NCI-H2196 treated with DMSO at 0.1 percent for 48 hours (cell line): ENCODE measurements around the gene RRBP1.
"Not testable (repeated sequence)": the region's sequence is repeated elsewhere in the genome, so short reads cannot be mapped to it uniquely, and the experiment has no call there.

Experiments used
- DNase-seq: peaks from one replicate; lab custom pipeline; 2025; ENCODE audit not compliant: unreplicated experiment; lab: John Stamatoyannopoulos, UW

Gene RRBP1

GRCh38 chr20:17710379-17711266 is 28.6 kb upstream of the RRBP1 start:
- no peak for DNase-seq

GRCh38 chr20:17709361-17710293 is 27.6 kb upstream of the RRBP1 start:
- no peak for DNase-seq

DNA sequence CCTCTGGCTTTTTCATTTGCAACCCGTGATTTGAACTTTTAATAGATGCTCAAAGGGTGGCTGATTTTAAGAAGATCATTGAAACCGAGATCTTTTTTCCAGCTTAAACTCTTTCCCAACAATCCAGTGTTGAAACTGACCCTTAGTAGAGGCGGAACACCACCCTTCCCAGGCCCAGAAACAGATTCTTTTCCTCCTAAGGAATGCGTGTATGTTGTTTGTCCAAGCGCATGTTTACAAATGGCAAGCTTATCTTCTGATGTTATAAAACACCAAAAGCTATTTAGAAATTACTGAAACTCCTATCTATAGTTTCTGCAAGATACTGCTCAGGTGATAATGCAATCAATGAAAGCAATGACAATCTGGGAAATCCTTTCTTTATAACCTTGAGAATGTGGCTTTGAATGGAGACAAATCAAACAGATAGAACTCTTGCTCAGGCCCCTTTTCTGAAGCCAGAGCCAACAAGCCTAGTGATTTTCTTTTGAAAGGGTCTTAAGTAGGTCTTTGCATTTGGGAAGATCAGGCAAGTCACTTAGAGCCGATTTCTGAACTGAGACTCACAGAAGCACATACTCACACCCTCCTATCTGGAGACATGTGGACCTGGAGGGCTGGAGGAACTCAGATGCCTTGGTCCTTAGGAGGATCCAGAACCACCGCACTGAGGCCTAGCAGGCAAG is 26.8 kb upstream of the RRBP1 start:
- DNase-seq: no peak

DNA sequence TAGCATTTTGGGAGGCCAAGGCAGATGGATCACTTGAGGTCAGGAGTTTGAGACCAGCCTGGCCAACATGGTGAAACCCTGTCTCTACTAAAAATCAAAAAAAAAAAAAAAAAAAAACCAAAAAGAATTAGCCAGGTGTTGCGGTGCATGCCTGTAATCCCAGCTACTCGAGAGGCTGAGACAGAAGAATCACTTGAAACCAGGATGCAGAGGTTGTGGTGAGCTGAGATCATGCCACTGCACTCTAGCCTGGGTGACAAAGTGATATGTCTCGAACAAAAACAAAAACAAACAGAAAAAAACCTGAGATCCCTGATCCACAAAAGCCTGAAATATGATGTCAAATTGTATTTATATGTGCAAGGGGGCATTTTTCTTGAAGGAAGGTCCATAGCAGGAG is 25.9 kb upstream of the RRBP1 start:
- not testable (repeated sequence) for DNase-seq

GRCh38 chr20:17706632-17707031 is 24.6 kb upstream of the RRBP1 start:
- DNase-seq: no peak

DNA sequence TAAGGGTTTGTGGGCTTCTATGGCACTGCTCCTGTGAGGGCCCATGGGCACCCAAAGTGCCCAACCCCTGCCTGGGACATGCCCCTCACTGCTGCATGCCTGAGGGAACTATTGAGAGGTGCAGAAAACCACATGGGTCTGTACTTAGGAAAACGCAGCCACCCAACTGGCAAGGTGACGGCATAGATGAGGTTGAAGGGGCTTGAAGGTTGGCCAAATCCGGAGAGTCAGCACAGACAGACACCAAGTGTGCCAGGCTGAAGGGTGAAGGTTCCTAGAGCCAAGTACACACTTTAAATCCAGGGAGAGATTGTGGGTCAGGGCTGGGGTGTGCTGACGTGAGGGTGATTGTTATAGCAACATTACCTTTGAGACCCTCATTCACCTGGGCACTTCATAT is 23.9 kb upstream of the RRBP1 start:
- no peak for DNase-seq

GRCh38 chr20:17704589-17705317 is 22.7 kb upstream of the RRBP1 start:
- no peak for DNase-seq

DNA sequence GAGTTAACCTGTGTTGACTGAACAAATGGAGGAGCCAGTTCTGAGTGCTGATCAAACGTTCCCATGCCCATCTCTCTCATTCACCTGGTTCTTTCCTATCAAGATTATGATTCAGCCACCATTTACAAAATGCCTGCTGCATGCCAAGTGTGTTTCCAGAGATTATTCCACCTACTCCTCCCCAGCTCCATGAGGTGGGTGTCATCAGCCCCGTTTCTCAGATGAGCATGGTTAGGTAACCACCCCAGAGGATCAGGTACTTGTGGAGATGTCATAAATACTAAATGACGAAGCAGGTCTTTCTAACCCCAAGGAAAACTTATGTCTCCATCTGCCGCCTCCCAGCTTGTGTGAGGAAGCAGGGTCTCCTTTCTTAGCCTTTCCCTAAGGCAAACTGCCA is 19.8 kb upstream of the RRBP1 start:
- DNase-seq: no peak

DNA sequence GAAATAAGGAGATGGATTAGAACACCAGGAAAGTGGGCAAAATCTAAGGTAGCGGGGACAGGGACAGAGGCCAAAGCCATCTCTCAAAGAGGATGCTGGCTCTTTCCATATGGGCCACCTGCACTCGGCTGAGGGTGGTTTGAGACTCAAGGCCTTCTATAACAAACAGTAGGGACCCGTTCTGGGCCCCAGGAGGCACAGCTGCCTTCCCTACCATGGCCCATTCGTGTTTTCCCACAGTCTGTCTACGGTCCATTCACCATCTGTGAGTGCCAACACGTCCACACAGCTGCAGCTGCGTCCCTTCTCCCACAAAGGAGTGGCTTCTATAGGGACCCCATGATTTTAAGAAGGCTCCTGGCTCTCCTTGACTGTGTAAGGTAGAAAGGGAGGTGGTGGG is 18.6 kb upstream of the RRBP1 start:
- DNase-seq: no peak

- no peak for DNase-seq
Observed at GRCh38 chr20:17699931-17700351, 17.9 kb upstream of the RRBP1 start, which contains the start of gene BANF2. BANF2 (plus strand) TSS chr20:17699966; CDS start chr20:17725026, 25,060 bp downstream.

DNA sequence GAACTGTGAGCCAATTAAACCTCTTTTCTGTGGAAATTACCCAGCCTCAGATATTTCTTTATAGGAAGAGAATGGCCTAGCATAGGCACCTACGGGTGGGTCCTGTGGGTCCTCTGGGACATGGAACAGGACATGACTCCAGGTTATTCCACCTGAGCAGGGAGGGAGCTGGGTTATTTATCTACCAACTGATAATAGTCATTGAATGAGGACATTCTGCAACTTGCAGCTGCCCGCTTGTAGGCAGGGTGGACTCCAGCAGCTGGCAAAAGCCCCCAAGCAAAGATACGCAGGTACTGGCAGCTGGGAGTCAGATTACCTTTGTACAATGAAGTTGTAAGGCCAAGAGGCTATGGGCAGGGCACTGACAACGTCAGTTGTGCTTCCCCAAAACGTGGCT is 16.3 kb upstream of the RRBP1 start:
- DNase-seq: no peak

- DNase-seq: no peak
Observed at GRCh38 chr20:17697171-17697570, 15.1 kb upstream of the RRBP1 start.

- no peak for DNase-seq
Observed at GRCh38 chr20:17696287-17696686, 14.2 kb upstream of the RRBP1 start.

GRCh38 chr20:17694767-17695166 is 12.7 kb upstream of the RRBP1 start:
- DNase-seq: no peak

DNA sequence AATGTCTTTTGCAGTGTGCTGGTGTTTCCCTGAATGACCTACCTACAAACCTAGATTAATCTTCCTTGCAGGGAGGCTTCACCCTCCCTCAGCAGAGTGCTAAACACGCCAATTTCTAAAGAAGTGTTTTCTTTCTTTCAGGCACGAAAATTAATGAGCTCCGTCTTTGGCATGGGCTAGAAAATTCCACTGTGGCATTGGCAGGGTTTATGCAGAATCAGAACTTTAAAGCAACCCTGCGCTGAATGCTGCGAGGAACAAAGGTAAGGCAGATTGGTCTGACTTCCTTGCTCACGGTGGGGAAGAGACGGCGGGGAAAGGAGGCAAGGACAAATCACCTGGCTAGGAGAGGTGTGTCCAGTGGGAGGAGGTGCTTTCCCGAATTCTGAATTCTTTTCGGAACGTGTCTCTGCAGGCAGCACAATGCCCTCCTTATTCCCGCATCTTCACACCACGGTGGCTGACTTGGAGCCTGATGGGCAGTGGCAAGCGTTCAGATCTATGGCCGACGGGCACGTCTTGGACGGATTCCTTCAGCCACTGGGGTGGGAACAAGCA is 11.5 kb upstream of the RRBP1 start:
- DNase-seq: no peak

- no peak for DNase-seq
Observed at GRCh38 chr20:17691758-17692157, 9.7 kb upstream of the RRBP1 start.

DNA sequence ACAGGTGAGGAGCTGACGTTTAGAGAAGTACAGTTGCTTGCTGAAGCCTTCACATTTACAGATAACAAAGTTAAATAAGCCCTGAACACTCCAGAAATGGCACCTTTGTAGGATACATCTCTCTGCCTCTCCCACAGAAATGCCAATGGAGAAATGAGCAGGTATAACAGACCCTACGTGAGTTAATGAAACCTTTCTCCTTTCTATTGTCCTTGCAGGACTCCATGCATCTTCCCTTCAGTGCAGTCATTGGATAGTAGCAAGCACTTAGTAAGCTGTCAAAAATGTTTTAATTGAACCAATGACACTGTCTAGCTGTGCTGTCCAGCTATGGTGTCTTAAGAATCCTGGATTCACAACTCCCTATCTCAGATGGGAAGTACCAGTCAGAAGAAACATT is 8.1 kb upstream of the RRBP1 start:
- no peak for DNase-seq

DNA sequence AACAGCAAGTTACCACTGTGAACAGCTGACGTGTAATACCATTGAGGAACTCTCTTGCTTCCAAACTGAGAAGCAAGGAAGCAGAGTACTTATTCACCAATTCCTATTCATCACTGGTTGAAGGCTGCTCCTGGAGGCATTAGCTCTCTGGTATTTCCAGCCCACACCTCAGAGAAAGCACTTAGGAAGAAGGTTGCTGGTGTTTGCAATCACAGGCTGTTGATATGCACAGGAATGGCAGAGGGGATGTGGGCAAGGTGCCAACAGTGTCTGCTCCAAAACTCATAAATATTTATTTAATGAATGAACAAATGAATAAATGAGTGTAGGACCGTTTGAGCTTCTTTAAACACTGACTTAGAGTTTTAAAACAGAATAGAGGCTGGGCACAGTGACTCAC is 6.9 kb upstream of the RRBP1 start:
- no peak for DNase-seq

DNA sequence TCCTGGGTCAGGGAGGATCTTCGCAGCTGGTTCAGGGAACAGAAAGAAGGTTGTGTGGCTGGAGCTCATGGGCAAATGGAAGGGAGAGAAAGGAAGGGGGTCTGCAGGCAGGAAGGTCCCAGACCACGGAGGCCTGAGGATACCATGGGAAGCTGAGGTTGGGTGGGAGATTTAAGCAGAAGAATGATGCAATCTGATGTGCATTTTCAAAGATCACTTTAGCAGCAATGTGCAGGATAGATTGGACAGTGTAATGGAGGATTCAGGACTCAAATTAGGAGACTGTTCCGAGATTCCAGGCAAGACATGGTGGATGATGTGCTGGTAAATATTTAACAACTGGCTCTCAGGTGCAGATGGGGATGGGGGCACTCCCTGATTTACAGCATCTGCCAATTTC is 5.8 kb upstream of the RRBP1 start:
- DNase-seq: no peak

- DNase-seq: no peak
Observed at GRCh38 chr20:17685168-17685567, 3.1 kb upstream of the RRBP1 start.
